ENCODE measurements around the gene NOX3.
"Not testable (repeated sequence)": the region's sequence is repeated elsewhere in the genome, so short reads cannot be mapped to it uniquely, and the experiment has no call there.

- TF ChIP-seq TAF1 (IDR thresholded peaks at IDR 0.05; ENCODE audit: borderline replicate concordance, low read depth, low read length); POLR2A (IDR thresholded peaks at IDR 0.05; ENCODE audit: low read depth, low read length): not testable (repeated sequence)
Measured at GRCh38 chr6:155470979-155471616, 15.5 kb upstream of the NOX3 start.
